K562 (cell line): ENCODE data around the gene KLHL15.

ENCODE experiments used
- HSF4 ChIP-seq: fragments of 250-450 bp; sonication (Bioruptor Pico); IDR thresholded peaks from 2 replicates; pipeline ENCODE4 v2.1.2; 2022; ENCODE audit warnings: mild to moderate bottlenecking, moderate library complexity, borderline replicate concordance
- POLR2AphosphoS5 ChIP-seq: IDR thresholded peaks from 2 replicates; pipeline ENCODE4 v1.6.1; 2011; ENCODE audit warnings: mild to moderate bottlenecking, low read depth, low read length, moderate library complexity; ENCODE audit not compliant: control insufficient read depth, insufficient read depth
- RNF2 ChIP-seq: sonication (generic); IDR thresholded peaks from 2 replicates; pipeline ENCODE4 v1.6.1; 2016
- SMAD3 ChIP-seq: fragments of 450-650 bp; formaldehyde crosslinking; conservative IDR thresholded peaks from 2 replicates; pipeline ENCODE4 v1.4.0; 2020; ENCODE audit warnings: mild to moderate bottlenecking
- ZNF217 ChIP-seq: sonication (generic); formaldehyde crosslinking; IDR thresholded peaks from 2 replicates; pipeline ENCODE4 v1.8.0; 2022; ENCODE audit warnings: mild to moderate bottlenecking, missing genetic modification reagents
- TF ChIP-seq, protein P1 (sequence below), 3 experiments: IDR thresholded peaks in 2 of 3; conservative IDR thresholded peaks in 1 of 3; 2 replicates each; pipeline ENCODE4 v1.5.1; 2011 to 2012; ENCODE audit warnings: low read length in 3 of 3, mild to moderate bottlenecking in 3 of 3, control low read depth in 2 of 3, improper control_type of control experiment in 1 of 3, inconsistent platforms in 1 of 3, low read depth in 1 of 3, mixed read lengths in 1 of 3, moderate library complexity in 1 of 3; ENCODE audit not compliant: insufficient read depth in 2 of 3
- TF ChIP-seq, protein P2 (sequence below), 2 experiments: fragments of 450-650 bp in 1 of 2; sonication (generic) in 1 of 2; formaldehyde crosslinking in 1 of 2; IDR thresholded peaks in 1 of 2; conservative IDR thresholded peaks in 1 of 2; 2 replicates each; pipeline versions ENCODE4 v1.6.1 to v1.8.1; 2016 to 2023; ENCODE audit warnings: mild to moderate bottlenecking in 2 of 2, moderate library complexity in 2 of 2, inconsistent platforms in 1 of 2, missing genetic modification reagents in 1 of 2
- TF ChIP-seq, protein P3 (sequence below): sonication (generic); formaldehyde crosslinking; IDR thresholded peaks from 2 replicates; pipeline ENCODE4 v1.8.0; 2022; ENCODE audit warnings: missing genetic modification reagents, mild to moderate bottlenecking, borderline replicate concordance

DNA sequence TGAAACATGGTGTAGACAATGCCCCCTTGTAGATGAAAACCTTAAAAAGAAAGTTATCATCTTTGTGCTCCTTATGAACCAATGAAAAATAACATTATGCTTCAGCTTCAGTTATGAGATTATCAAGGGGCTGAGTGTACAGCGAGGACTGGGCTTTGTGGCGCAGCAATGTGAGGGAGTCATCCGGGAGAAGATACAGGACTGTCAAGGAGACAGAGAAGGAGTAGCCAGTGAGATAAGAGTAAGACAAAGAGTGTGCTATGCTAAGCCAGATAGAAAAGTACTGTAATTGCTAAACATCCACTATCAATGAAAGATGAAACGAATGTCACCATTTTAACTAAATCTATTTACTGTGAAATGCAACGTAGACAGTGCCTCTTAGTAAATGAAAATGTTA is 3.6 kb upstream of the KLHL15 start:
- TF ChIP-seq POLR2AphosphoS5 = no peak
- TF ChIP-seq, protein P1, sequence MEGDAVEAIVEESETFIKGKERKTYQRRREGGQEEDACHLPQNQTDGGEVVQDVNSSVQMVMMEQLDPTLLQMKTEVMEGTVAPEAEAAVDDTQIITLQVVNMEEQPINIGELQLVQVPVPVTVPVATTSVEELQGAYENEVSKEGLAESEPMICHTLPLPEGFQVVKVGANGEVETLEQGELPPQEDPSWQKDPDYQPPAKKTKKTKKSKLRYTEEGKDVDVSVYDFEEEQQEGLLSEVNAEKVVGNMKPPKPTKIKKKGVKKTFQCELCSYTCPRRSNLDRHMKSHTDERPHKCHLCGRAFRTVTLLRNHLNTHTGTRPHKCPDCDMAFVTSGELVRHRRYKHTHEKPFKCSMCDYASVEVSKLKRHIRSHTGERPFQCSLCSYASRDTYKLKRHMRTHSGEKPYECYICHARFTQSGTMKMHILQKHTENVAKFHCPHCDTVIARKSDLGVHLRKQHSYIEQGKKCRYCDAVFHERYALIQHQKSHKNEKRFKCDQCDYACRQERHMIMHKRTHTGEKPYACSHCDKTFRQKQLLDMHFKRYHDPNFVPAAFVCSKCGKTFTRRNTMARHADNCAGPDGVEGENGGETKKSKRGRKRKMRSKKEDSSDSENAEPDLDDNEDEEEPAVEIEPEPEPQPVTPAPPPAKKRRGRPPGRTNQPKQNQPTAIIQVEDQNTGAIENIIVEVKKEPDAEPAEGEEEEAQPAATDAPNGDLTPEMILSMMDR (IDR thresholded peaks at IDR 0.05 in 2 of 3, conservative IDR thresholded peaks at IDR 0.05 in 1 of 3; ENCODE audit: insufficient read depth in 2 of 3, low read depth in 1 of 3, low read length in 3 of 3) = no peak
- TF ChIP-seq, protein P2, sequence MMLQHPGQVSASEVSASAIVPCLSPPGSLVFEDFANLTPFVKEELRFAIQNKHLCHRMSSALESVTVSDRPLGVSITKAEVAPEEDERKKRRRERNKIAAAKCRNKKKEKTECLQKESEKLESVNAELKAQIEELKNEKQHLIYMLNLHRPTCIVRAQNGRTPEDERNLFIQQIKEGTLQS (IDR thresholded peaks at IDR 0.05) = no peak
- TF ChIP-seq, protein P2 (CRISPR knock-in tag; conservative IDR thresholded peaks at IDR 0.05) = no peak
- TF ChIP-seq HSF4 (CRISPR knock-in tag) = no peak
- TF ChIP-seq RNF2 = no peak
- TF ChIP-seq, protein P3, sequence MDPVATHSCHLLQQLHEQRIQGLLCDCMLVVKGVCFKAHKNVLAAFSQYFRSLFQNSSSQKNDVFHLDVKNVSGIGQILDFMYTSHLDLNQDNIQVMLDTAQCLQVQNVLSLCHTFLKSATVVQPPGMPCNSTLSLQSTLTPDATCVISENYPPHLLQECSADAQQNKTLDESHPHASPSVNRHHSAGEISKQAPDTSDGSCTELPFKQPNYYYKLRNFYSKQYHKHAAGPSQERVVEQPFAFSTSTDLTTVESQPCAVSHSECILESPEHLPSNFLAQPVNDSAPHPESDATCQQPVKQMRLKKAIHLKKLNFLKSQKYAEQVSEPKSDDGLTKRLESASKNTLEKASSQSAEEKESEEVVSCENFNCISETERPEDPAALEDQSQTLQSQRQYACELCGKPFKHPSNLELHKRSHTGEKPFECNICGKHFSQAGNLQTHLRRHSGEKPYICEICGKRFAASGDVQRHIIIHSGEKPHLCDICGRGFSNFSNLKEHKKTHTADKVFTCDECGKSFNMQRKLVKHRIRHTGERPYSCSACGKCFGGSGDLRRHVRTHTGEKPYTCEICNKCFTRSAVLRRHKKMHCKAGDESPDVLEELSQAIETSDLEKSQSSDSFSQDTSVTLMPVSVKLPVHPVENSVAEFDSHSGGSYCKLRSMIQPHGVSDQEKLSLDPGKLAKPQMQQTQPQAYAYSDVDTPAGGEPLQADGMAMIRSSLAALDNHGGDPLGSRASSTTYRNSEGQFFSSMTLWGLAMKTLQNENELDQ (CRISPR knock-in tag) = no peak
- TF ChIP-seq SMAD3 = no peak
- no peak for TF ChIP-seq ZNF217
